AG10803 (cell line): ENCODE results near the gene ANKRD20A1.
"Not testable (repeated sequence)": the region's sequence is repeated elsewhere in the genome, so short reads cannot be mapped to it uniquely, and the experiment has no call there.

Experiments used
- DNase-seq: peaks from one replicate; pipeline ENCODE4 v3.0.0; 2010; ENCODE audit warnings: low read depth
- H3K4me3 ChIP-seq: 2 replicates; pipeline ENCODE4 v1.5.1; 2011; ENCODE audit warnings: mild to moderate bottlenecking, low read length, control low read depth

Gene ANKRD20A1

DNA sequence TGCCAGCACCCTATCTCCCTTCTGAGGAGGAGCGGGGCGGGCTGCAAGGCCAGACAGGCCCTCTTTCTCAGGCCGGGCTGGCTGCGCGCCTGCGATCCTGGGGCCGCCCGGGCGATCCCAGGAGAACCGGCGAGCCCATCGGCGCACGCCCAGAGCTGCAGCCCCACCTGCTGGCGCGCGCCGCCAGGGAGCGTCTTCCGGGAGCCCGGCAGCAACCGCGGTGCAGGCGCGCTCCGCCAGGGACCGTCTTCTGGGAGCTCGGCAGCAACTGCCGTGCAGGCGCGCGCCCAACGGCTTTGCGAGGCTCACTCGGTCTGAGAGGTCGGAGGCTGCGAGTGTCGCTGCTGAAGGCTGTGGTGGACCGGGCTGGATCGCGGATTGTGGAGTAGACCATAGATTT lies at the start of gene ANKRD20A1:
ANKRD20A1 (plus strand) TSS at position 61 of the 400 bp plus-strand sequence. CDS start 496 bp downstream, outside the sequence.
- H3K4me3 ChIP-seq, result not testable (repeated sequence)
- peak; percentile 13 for DNase-seq

DNA sequence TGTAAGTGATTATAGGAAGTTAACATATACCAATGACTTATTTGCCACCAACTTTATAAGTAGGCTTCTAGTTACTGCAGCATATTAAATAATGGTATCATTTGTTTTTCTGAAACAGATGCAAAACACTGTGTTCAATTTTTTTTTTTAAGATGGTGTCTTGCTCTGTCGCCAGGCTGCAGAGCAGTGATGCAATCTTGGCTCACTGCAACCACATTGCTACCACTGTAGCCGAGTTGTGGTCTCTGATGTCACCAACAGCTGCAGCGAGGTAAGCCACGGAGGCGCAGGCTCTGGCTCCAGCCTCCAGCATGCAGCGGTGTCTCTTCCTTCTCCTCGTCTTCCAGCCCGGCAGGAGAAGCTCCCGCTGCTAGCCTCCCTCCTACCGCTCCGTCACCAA lies 26.6 kb upstream of the ANKRD20A1 start:
- not testable (repeated sequence) for H3K4me3 ChIP-seq, DNase-seq
